Stimulated activated CD8-positive, alpha-beta memory T cell treated with anti-CD3 and anti-CD28 coated beads, Interleukin-4, amount 100 ng/mL, for 1 hour (primary cell): ENCODE results near the gene ACTG2.
"Not testable (repeated sequence)": the region's sequence is repeated elsewhere in the genome, so short reads cannot be mapped to it uniquely, and the experiment has no call there.

Experiments
- DNase-seq, 2 donors: peaks; one replicate each; pipeline ENCODE4 v3.0.0-alpha.2; 2020; ENCODE audit warnings: low read depth in 2 of 2, low spot score in 1 of 2

The ACTG2 gene

GRCh38 chr2:73931531-73932500 is 39.0 kb downstream of the ACTG2 start:
- DNase-seq: no peak

- DNase-seq: no peak
These were observed 40.4 kb downstream of the ACTG2 start for GRCh38 chr2:73933194-73933593.

- DNase-seq: no peak
These were observed 42.8 kb downstream of the ACTG2 start for GRCh38 chr2:73935641-73936040.

GRCh38 chr2:73937103-73937885 is 44.5 kb downstream of the ACTG2 start:
- no peak for DNase-seq

- DNase-seq: no peak
These were observed 45.1 kb downstream of the ACTG2 start for GRCh38 chr2:73937899-73938298.

DNA sequence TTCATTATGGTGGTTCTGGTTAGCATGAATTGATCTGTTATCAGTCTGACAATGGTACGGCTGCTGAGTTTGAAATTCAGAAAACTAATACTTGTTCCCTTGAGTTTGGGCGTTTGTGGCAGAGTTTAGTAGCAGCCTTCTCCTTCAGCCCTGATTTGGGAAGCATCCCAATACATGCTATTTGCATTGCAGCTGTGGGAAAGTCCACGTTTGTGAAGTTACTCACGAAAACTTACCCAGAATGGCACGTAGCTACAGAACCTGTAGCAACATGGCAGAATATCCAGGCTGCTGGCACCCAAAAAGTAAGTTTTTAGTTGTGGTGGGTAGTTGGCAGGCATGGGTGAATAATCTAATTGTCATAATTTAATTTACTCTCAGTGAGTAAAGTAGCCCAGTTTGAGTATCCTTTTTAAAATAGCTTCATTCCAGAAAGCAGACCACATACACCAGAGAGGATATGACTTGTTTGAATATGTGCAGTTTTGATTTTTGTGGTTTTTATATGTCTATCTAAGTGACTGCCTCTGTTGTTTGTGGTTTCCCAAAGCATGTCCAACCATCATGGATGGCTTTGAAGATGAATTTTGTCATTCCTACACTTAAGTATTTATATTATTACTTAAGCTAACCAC is 46.0 kb downstream of the ACTG2 start:
- no peak for DNase-seq

- no peak for DNase-seq
These were observed 46.6 kb downstream of the ACTG2 start for GRCh38 chr2:73939419-73939818.

GRCh38 chr2:73940066-73940465 is 47.3 kb downstream of the ACTG2 start:
- DNase-seq: not testable (repeated sequence)

DNA sequence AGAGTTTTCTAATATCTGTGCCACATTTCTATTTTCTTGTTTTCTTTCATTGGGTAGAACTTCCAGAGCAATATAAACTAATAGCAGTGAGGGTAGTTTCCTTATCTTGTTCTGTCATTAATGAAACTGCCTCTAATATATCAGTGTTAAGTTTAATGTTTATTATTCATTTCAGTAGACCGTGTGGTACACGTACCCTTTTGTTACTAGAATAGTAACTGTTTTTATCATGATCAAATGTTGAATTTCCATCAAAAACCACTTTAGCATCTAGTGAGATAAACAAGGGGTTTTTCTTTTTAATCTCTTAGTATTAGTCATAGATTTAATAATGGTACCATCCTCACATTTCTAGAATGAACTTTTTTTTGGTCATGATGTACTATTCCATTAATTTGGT is 49.9 kb downstream of the ACTG2 start:
- DNase-seq: no peak

- DNase-seq: no peak
These were observed 51.9 kb downstream of the ACTG2 start for GRCh38 chr2:73944714-73945113.

DNA sequence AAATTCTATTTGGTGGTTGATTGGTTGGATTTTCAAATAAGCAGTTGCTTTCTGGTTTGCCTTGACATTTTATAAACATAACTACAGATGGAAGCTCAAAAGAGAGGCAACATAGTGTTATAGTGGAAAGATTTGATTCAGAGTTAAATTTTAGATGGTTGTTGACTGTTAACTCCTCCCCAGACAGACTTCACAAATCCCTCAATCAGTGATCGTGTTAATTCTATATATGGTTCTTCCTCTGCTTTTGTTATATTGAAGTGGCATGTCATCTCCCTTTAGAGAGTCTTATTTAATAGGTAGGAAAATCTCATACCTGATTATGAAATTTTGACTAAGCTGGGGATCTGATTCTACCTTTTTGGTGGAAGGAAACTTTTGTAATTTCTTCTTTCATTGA is 53.4 kb downstream of the ACTG2 start:
- no peak for DNase-seq

DNA sequence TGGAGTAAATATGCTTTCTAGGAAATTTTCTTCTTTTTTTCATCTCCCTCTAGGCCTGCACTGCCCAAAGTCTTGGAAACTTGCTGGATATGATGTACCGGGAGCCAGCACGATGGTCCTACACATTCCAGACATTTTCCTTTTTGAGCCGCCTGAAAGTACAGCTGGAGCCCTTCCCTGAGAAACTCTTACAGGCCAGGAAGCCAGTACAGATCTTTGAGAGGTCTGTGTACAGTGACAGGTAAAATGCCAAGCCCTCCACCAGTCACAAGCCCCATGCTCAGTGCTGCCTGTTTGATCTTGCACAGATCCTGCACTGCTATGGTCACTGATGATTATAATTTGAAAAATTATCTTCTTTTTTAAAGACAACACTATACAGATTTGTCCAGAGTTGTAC is 53.9 kb downstream of the ACTG2 start:
- DNase-seq: no peak

- no peak for DNase-seq
These were observed 54.7 kb downstream of the ACTG2 start for GRCh38 chr2:73947412-73948018.

GRCh38 chr2:73949802-73950201 is 57.0 kb downstream of the ACTG2 start:
- no peak for DNase-seq

DNA sequence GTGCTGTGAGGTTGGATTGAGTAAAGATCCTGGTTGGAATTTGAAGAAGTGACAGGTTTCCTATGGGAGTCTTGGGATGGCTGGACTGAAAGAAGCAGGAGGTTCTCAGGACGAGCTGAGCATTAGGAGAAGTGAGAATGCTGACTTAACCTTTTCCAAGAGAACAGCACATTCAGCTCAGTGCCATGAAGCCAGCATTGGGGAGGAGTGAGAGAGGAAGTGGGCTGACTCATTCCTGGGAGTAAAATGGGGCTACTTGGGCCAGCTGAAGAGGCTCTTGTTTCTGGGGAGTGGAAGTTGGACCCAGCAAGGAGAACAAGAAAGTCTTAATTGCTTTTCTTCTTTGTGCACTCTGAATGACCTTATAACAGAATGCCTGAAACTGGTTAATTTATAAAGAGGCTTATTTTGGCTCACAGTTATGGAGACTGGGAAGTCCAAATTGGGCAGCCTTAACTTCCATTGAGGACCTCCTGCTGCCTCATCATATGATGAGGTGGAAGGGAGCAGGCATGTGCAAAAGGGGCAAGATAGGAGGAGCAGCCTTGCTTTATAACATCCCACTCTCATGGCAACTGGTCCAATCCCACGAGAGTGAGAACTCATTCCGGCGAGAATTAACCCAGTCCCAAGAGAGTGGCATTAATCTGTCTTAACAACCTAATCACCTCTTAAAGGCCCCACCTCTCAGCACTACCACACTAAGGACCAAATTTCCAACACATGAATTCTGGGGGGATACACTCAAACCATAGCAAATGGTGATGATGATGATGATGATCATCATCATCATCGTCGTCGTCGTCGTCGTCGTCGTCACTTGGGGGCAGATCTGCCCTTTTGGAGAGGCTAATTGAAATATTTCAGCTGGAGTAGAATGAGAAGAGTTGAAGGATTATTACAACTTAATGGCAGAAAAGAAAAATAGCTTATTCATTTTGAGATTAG is 60.0 kb downstream of the ACTG2 start:
- DNase-seq: no peak

DNA sequence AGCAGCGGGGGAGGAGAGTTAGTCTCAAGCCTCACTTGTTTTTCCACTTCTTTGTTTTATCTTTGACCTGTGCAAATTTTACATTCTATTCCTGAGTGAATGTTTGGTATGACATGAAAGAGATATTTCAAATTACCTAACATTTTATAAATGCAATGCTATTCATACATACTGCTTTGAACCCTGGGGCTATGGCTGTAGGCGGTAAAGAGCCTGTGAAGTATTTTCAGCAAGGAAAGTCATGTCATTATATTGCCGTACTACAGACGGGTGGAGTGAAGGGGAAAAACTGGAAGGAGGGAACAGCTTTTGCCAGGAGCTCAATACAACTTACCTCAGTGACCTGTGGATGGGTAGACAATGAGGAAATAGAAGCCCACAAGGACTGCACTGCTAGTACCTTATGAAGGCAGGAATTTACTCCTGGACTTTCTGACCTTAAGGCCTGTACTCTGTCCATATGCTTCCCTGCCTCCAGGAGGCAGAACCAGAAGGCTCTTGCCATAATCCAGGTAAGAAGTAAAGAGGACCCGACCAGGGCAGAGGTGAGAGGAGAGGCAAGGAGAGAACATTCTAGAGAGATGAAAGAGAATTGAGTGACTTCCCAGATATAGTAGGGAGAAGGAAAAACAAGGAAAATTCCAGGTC is 63.5 kb downstream of the ACTG2 start:
- DNase-seq: no peak

DNA sequence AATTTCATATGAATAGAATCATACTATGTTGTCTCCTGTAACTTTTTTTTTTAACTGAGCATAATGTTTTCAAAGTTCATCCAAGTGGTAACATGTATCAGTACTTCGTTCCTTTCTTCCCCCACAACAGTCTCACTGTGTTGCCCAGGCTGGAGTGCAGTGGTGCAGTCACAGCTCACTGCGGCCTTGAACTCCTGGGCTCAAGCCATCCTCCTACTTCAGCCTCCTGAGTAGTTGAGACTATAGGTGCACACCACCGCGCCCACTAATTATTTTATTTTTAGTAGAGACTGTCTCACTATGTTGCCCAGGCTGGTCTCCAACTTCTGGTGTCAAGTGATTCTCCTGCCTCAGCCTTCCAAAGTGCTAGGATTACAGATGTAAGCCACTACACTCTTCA is 68.5 kb downstream of the ACTG2 start:
- no peak for DNase-seq

DNA sequence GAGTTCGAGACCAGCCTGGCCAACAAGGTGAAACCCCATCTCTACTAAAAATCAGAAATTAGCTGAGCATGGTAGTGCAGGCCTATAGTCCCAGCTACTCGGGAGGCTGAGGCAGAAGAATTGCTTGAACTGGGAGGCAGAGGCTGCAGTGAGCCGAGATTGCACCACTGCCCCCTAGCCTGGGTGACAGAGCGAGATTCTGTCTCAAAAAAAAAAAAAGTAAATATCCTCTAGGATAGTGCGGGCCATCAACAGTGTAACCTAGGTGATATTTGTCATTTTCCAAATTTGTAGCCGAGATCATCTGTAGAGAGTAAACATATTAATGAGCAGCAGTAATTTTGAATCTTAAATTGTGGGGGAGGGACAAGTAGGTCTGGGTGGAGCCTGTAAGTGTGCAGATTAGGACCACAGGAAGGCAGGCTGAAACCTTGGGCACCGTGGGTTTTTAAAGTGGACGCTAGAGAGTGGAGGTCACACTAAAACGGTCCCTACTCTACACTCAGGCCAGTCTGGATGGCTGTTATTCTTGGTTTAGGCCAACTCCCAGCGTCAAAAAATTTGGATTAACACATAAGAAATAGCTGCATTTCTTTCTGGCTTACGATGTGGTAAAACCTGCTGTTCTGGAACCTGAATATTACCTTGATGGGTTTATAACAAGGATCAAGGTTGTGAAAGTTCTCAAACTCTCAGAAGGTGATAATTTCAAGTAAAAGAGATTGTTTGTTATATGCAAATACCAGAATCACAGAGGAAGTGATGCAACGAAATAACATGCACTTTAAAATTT is 69.2 kb downstream of the ACTG2 start:
- DNase-seq: no peak

GRCh38 chr2:73962798-73963197 is 70.0 kb downstream of the ACTG2 start:
- no peak for DNase-seq
